ENCODE measurements around the gene KYNU.

DNA sequence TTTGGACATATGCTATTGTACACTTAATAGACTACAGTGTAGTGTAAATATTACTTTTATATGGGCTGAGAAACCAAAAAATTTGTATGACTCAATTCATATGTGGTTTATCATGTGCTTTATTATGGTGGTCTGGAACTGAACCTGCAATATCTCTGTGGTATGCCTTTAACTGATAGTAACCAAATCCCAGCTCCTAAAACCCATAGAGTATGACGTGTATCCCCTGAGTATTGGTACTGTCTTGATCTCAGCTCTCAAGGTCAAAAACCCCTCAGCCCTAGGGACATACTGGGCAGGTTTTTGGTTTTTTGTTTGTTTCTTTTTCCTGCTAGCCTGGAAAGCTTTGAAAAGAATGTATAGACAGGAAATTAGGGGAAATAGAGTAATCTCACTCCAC lies 209.6 kb downstream of the KYNU start:
- TF ChIP-seq, protein P1, sequence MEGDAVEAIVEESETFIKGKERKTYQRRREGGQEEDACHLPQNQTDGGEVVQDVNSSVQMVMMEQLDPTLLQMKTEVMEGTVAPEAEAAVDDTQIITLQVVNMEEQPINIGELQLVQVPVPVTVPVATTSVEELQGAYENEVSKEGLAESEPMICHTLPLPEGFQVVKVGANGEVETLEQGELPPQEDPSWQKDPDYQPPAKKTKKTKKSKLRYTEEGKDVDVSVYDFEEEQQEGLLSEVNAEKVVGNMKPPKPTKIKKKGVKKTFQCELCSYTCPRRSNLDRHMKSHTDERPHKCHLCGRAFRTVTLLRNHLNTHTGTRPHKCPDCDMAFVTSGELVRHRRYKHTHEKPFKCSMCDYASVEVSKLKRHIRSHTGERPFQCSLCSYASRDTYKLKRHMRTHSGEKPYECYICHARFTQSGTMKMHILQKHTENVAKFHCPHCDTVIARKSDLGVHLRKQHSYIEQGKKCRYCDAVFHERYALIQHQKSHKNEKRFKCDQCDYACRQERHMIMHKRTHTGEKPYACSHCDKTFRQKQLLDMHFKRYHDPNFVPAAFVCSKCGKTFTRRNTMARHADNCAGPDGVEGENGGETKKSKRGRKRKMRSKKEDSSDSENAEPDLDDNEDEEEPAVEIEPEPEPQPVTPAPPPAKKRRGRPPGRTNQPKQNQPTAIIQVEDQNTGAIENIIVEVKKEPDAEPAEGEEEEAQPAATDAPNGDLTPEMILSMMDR (IDR thresholded peaks at IDR 0.05) = no peak
- TF ChIP-seq POLR2AphosphoS5 (IDR thresholded peaks at IDR 0.05) (no peak), POLR2A (IDR thresholded peaks at IDR 0.05) (no peak)
